BE2C (cell line): ENCODE data around the gene TPPP2.

Experiments used
- DNase-seq: peaks from one replicate; pipeline ENCODE4 v3.0.0-alpha.2; 2020
- H3K27me3 ChIP-seq: fragments of 250-450 bp; sonication (Bioruptor Pico); 2 replicates; pipeline ENCODE4 v1.5.1; 2020; ENCODE audit warnings: mild to moderate bottlenecking
- H3K36me3 ChIP-seq: fragments of 250-450 bp; sonication (Bioruptor Pico); 2 replicates; pipeline ENCODE4 v1.5.1; 2020; ENCODE audit warnings: mild to moderate bottlenecking
- H3K4me1 ChIP-seq: fragments of 250-450 bp; sonication (Bioruptor Pico); 2 replicates; pipeline ENCODE4 v1.5.1; 2020
- H3K4me3 ChIP-seq: 2 replicates; pipeline ENCODE4 v1.5.1; 2011; ENCODE audit warnings: low read depth, low read length
- H3K9me3 ChIP-seq: fragments of 250-450 bp; sonication (Bioruptor Pico); 2 replicates; pipeline ENCODE4 v1.5.1; 2020
- TF ChIP-seq, protein P1 (sequence below): IDR thresholded peaks from 2 replicates; pipeline ENCODE4 v1.5.1; 2012; ENCODE audit warnings: mild to moderate bottlenecking, low read depth, low read length

Gene TPPP2

DNA sequence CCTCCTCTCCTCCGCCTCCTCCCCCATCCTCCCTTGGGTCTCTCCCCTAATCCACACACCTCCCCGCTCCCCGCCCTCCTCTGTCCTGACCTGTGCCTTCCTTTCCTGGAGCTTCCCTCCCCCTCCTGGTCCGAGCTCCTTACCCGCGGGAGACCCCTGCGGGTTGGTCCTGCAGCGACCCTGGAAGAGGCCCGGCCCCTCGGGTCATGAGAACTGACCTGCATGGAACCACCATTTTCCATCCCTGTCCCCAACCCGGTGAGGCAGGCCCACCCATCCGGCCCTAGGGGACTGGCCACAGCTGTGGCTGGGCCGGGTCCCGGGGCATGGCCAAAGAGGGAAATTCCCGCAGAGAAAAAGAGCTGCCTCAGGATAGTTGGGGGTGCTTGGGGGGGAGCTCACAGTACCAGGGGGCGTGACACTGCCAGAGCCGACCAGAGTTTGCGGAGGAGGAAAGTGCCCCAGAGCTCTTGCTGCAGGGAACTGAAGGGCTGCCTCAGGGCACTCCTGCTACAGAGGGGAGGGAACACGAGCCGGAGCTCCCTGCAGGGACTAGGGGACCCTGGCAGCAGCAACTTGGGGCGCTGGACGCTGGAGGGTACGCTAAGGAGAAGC is 40.7 kb downstream of the TPPP2 start:
- peaks cover 12% of the 10 kb centered on the region for H3K27me3 ChIP-seq
- TF ChIP-seq, protein P1, sequence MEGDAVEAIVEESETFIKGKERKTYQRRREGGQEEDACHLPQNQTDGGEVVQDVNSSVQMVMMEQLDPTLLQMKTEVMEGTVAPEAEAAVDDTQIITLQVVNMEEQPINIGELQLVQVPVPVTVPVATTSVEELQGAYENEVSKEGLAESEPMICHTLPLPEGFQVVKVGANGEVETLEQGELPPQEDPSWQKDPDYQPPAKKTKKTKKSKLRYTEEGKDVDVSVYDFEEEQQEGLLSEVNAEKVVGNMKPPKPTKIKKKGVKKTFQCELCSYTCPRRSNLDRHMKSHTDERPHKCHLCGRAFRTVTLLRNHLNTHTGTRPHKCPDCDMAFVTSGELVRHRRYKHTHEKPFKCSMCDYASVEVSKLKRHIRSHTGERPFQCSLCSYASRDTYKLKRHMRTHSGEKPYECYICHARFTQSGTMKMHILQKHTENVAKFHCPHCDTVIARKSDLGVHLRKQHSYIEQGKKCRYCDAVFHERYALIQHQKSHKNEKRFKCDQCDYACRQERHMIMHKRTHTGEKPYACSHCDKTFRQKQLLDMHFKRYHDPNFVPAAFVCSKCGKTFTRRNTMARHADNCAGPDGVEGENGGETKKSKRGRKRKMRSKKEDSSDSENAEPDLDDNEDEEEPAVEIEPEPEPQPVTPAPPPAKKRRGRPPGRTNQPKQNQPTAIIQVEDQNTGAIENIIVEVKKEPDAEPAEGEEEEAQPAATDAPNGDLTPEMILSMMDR: no peak
- peak overlapping the region; percentile 84 for H3K4me3 ChIP-seq
- peaks cover 14% of the 10 kb centered on the region for H3K4me1 ChIP-seq
- peak; percentile 52 for DNase-seq
- H3K36me3 ChIP-seq: peaks cover 8% of the 10 kb centered on the region
- no peaks in the 10 kb centered on the region for H3K9me3 ChIP-seq

DNA sequence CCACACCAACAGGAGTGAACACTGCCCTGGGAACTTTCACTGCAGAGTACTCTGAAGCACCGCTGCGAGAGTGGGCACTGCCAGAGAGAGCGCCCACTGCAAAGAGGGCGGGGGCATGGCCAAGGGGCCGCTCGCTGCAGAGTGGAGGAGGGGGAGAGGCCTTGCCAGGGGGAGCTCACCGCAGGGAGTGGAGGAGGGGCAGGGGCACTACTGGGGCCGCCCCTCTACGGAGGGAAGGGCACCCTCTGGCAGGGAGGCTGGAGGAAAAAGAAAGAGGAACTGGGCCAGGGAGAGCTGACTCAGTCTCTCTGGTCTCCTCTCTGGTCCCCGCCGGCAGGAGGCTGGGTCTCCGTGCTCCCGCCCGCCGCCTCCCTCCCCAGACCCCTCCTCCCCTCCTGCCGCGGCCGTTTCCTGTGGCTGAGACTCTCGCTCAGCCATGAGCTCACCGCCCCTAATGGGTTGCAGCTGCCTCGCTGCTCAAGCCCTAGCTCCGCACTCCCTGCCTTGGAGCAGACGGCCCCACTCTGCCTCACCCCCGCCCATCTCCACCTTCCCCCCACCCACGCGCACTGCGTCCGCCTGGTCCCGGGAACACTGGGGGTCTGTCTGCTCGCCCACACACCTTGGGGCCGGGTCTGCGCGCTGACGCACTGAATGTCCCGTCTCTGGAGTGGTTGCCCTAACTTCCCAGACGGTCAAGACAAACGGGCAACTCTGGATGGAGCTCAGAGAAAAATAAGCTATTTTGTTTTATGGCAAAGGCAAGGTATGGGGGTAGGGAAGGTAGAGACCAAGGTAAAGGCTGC is 41.4 kb downstream of the TPPP2 start:
- no peaks in the 10 kb centered on the region for H3K9me3 ChIP-seq
- H3K27me3 ChIP-seq: peaks cover 12% of the 10 kb centered on the region
- H3K4me1 ChIP-seq: peaks cover 20% of the 10 kb centered on the region
- DNase-seq: peak; percentile 93
- H3K4me3 ChIP-seq: peak overlapping the region; percentile 84
- H3K36me3 ChIP-seq: peaks cover 10% of the 10 kb centered on the region
- TF ChIP-seq, protein P1: no peak

DNA sequence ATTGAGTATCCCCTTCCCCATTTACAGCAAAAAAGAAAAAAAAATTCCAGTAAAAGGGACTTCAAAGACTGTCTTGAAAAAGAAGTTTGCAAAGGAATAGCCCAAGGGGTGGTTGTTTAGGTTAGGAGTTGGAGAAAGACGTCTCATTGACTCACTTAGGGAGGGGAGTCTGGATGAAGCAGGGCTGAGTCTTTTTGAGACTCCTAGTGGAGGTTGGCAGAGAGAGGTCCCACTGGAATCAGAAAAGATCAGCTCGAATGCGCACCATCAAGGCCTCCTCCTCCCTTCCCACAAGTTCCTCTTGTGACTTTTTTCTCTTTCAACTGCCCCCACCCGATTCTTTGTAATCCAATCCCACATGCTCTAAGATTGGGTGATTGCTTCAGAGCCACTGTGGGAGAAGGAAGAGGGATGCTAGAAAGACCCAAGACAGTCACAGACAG is 42.0 kb downstream of the TPPP2 start:
- TF ChIP-seq, protein P1: no peak
- Histone ChIP-seq H3K4me1 (peaks cover 21% of the 10 kb centered on the region), H3K9me3 (no peaks in the 10 kb centered on the region), H3K27me3 (peaks cover 12% of the 10 kb centered on the region), H3K4me3 (peak overlapping the region; percentile 84), H3K36me3 (peaks cover 13% of the 10 kb centered on the region)
- DNase-seq: no peak

DNA sequence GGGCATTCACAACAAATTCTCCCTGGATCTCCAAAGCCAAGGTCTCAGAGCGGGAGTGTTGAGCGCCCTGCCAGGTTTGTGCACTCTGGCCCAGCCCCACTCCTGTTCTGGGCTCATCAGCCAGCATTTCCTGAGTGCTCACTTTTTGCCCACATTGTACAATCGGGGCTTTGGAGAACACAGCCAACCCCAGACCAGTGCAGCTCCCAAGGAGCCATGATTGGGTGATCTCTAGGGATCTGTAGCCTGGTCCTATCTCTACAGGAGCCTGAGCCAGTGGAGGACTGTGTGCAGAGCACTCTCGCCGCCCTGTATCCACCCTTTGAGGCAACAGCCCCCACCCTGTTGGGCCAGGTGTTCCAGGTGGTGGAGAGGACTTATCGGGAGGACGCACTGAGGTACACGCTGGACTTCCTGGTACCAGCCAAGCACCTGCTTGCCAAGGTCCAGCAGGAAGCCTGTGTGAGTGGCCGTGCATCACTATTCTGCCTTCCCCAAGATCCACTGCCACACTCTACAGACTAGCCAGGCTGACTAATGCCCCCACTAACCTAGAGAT is 42.8 kb downstream of the TPPP2 start:
- Histone ChIP-seq H3K4me1 (peaks cover 21% of the 10 kb centered on the region), H3K9me3 (no peaks in the 10 kb centered on the region), H3K27me3 (peaks cover 12% of the 10 kb centered on the region), H3K36me3 (peaks cover 14% of the 10 kb centered on the region), H3K4me3 (no peak overlapping the region)
- TF ChIP-seq, protein P1: no peak
- no peak for DNase-seq

DNA sequence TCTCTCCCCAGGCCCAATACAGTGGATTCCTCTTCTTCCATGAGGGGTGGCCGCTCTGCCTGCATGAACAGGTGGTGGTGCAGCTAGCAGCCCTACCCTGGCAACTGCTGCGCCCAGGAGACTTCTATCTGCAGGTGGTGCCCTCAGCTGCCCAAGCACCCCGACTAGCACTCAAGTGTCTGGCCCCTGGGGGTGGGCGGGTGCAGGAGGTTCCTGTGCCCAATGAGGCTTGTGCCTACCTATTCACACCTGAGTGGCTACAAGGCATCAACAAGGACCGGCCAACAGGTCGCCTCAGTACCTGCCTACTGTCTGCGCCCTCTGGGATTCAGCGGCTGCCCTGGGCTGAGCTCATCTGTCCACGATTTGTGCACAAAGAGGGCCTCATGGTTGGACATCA is 43.9 kb downstream of the TPPP2 start:
- Histone ChIP-seq H3K27me3 (peaks cover 9% of the 10 kb centered on the region), H3K36me3 (peaks cover 16% of the 10 kb centered on the region), H3K9me3 (no peaks in the 10 kb centered on the region), H3K4me1 (peaks cover 21% of the 10 kb centered on the region), H3K4me3 (no peak overlapping the region)
- no peak for DNase-seq
- TF ChIP-seq, protein P1: no peak
